ENCODE results near the gene GP9.

- TF ChIP-seq CTCF (IDR thresholded peaks at IDR 0.05; ENCODE audit: low read depth, low read length) (no peak), EZH2phosphoT487 (IDR thresholded peaks at IDR 0.05; ENCODE audit: low read depth) (no peak)
Observed at GRCh38 chr3:129036222-129037092, 24.1 kb upstream of the GP9 start.

Data from OCI-LY3 (cell line).